ENCODE results near the gene MAN1C1. TPM values are rescaled to one million over a fixed set of nuclear protein-coding genes. Genes with fewer than 3 reads are reported as not detected.
"Not testable (repeated sequence)": the region's sequence is repeated elsewhere in the genome, so short reads cannot be mapped to it uniquely, and the experiment has no call there.

Gene MAN1C1
- total RNA-seq, 1 donor from 2014 or later = 9.4 TPM

GRCh38 chr1:25631750-25632485 is 15.3 kb downstream of the MAN1C1 start:
- intact Hi-C loops (cut with micrococcal nuclease) = loop anchor here (1.0 kb wide), 1 partner anchor 10 kb away; no protein-coding TSS in a partner anchor

- intact Hi-C loops (cut with micrococcal nuclease) = no loop called here
Measured at GRCh38 chr1:25634066-25634465, 17.5 kb downstream of the MAN1C1 start.

- intact Hi-C loops (cut with micrococcal nuclease) = no loop called here
Measured at GRCh38 chr1:25634896-25635295, 18.3 kb downstream of the MAN1C1 start.

- intact Hi-C loops (cut with micrococcal nuclease) = not testable (repeated sequence)
Measured at GRCh38 chr1:25636141-25636540, 19.6 kb downstream of the MAN1C1 start.

GRCh38 chr1:25640646-25641328 is 24.2 kb downstream of the MAN1C1 start:
- intact Hi-C loops (cut with micrococcal nuclease) = no loop called here

GRCh38 chr1:25641329-25641725 is 24.7 kb downstream of the MAN1C1 start:
- intact Hi-C loops (cut with micrococcal nuclease) = no loop called here

- intact Hi-C loops (cut with micrococcal nuclease) = loop anchor here (1.0 kb wide), 3 partner anchors 10 to 34 kb away; no protein-coding TSS in a partner anchor
Measured at GRCh38 chr1:25641931-25642573, 25.5 kb downstream of the MAN1C1 start.

GRCh38 chr1:25642574-25643108 is 26.1 kb downstream of the MAN1C1 start:
- intact Hi-C loops (cut with micrococcal nuclease) = loop anchor here (1.0 kb wide), 3 partner anchors 10 to 34 kb away; no protein-coding TSS in a partner anchor

GRCh38 chr1:25643929-25644328 is 27.3 kb downstream of the MAN1C1 start:
- intact Hi-C loops (cut with micrococcal nuclease) = no loop called here

- intact Hi-C loops (cut with micrococcal nuclease) = no loop called here
Measured at GRCh38 chr1:25644962-25645361, 28.4 kb downstream of the MAN1C1 start.

GRCh38 chr1:25645637-25646400 is 29.2 kb downstream of the MAN1C1 start:
- intact Hi-C loops (cut with micrococcal nuclease) = no loop called here

GRCh38 chr1:25647106-25647505 is 30.5 kb downstream of the MAN1C1 start:
- intact Hi-C loops (cut with micrococcal nuclease) = no loop called here

- intact Hi-C loops (cut with micrococcal nuclease) = no loop called here
Measured at GRCh38 chr1:25647863-25648262, 31.3 kb downstream of the MAN1C1 start.

GRCh38 chr1:25648681-25649440 is 32.3 kb downstream of the MAN1C1 start:
- intact Hi-C loops (cut with micrococcal nuclease) = no loop called here

GRCh38 chr1:25649505-25650288 is 33.1 kb downstream of the MAN1C1 start:
- intact Hi-C loops (cut with micrococcal nuclease) = no loop called here

- intact Hi-C loops (cut with micrococcal nuclease) = no loop called here
Measured at GRCh38 chr1:25650289-25650576, 33.6 kb downstream of the MAN1C1 start.

GRCh38 chr1:25651036-25651640 is 34.5 kb downstream of the MAN1C1 start:
- intact Hi-C loops (cut with micrococcal nuclease) = no loop called here

GRCh38 chr1:25651824-25652741 is 35.5 kb downstream of the MAN1C1 start:
- intact Hi-C loops (cut with micrococcal nuclease) = no loop called here

All from T-helper 1 cell treated with Interleukin-12 subunit alpha and Interleukin-12 subunit beta and Interleukin-4 antibody, amounts not matched to agents 30 ng/mL and 1 ng/mL, for 36 hours (primary cell).